OCI-LY3 (cell line): ENCODE measurements around the gene TACC2.

ENCODE experiments used
- EZH2phosphoT487 ChIP-seq: fragments of 200-600 bp; shearing (Covaris generic); IDR thresholded peaks from 2 replicates; pipeline ENCODE4 v1.6.1; 2018; ENCODE audit warnings: antibody characterized with exemption, mixed run types, low read depth
- TF ChIP-seq, protein P1 (sequence below): fragments of 200-600, 300-600 bp; sonication (generic); IDR thresholded peaks from 2 replicates; pipeline ENCODE4 v1.5.1; 2014; ENCODE audit warnings: antibody characterized with exemption, low read length, low read depth

DNA sequence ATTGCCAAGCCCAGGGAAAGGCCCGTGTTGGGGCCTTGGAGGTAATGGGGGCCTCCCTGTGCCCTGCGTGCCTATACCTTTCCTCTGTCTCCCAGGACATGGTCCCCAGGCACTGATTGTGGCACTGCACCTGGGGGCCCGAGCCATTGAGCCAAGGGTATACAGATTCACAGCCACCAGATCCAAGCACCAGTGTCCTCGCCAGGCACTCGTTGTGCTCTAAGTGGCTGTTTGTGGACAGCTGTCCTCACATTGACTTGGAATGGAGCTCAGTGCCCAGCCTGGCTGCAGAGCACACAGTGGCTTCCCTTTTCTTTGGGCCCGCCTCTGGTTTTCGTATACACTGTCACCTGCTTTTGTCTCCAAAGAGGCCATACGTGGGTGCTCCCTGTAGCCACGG, 210.1 kb downstream of the TACC2 start:
- TF ChIP-seq, protein P1, sequence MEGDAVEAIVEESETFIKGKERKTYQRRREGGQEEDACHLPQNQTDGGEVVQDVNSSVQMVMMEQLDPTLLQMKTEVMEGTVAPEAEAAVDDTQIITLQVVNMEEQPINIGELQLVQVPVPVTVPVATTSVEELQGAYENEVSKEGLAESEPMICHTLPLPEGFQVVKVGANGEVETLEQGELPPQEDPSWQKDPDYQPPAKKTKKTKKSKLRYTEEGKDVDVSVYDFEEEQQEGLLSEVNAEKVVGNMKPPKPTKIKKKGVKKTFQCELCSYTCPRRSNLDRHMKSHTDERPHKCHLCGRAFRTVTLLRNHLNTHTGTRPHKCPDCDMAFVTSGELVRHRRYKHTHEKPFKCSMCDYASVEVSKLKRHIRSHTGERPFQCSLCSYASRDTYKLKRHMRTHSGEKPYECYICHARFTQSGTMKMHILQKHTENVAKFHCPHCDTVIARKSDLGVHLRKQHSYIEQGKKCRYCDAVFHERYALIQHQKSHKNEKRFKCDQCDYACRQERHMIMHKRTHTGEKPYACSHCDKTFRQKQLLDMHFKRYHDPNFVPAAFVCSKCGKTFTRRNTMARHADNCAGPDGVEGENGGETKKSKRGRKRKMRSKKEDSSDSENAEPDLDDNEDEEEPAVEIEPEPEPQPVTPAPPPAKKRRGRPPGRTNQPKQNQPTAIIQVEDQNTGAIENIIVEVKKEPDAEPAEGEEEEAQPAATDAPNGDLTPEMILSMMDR: no peak
- no peak for TF ChIP-seq EZH2phosphoT487
